Upper lobe of left lung (tissue), 4 donors: Measurements from ENCODE around the gene HCLS1.

ENCODE experiments used
- CTCF ChIP-seq, 6 experiments: fragments of 450-650 bp in 4 of 6; fragments of 200-600 bp in 2 of 6; sonication (generic) in 2 of 6; IDR thresholded peaks; one replicate each; pipeline ENCODE4 v1.5.1; 2016 to 2019; ENCODE audit warnings: antibody characterized with exemption in 6 of 6
- EP300 ChIP-seq, 4 donors: sonication (generic); formaldehyde crosslinking; IDR thresholded peaks; one replicate each; pipeline ENCODE4 v1.5.1; 2017; ENCODE audit warnings: antibody characterized with exemption in 4 of 4, control low read depth in 2 of 4
- POLR2A ChIP-seq, 4 donors: fragments of 450-650 bp; IDR thresholded peaks; one replicate each; pipeline ENCODE4 v1.5.1; 2016 to 2017; ENCODE audit warnings: antibody characterized with exemption in 4 of 4, mild to moderate bottlenecking in 2 of 4
- POLR2AphosphoS5 ChIP-seq, 2 donors: sonication (generic); formaldehyde crosslinking; IDR thresholded peaks; one replicate each; pipeline ENCODE4 v1.5.1; 2017; ENCODE audit warnings: antibody characterized with exemption in 2 of 2

- TF ChIP-seq CTCF (IDR thresholded peaks at IDR 0.05) = no peak
- TF ChIP-seq POLR2A (IDR thresholded peaks at IDR 0.05) = no peak
- TF ChIP-seq EP300 (IDR thresholded peaks at IDR 0.05) = no peak
- TF ChIP-seq POLR2AphosphoS5 (IDR thresholded peaks at IDR 0.05) = no peak
Observed at GRCh38 chr3:121621491-121621890, 39.2 kb downstream of the HCLS1 start.
